ENCODE data around the gene PRSS2.

The PRSS2 gene

GRCh38 chr7:142782922-142783900, 12.4 kb downstream of the PRSS2 start:
- peak; percentile 92 for DNase-seq (ENCODE audit: low read depth, low spot score)
- H3K4me3 ChIP-seq (ENCODE audit: low read length): peak overlapping the region; percentile 46

GRCh38 chr7:142784096-142784495, 13.3 kb downstream of the PRSS2 start:
- DNase-seq (ENCODE audit: low read depth, low spot score): no peak
- no peak overlapping the region for H3K4me3 ChIP-seq (ENCODE audit: low read length)

DNA sequence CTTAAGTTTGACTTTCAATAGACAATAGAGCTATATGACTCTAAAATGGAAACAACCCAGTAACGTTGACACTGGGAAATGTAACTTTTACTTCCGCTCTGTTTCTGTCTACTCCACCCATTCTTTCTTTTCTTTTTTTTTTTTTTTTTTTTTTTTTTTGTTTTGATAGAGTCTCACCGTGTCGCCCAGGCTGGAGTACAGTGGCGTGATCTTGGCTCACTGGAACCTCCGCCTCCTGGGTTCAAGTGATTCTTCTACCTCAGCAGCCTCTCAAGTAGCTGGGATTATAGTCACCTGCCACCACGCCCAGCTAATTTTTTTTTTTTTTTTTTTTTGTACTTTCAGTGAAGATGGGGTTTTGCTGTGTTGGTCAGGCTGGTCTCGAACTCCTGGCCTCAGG, 13.9 kb downstream of the PRSS2 start:
- no peak for DNase-seq (ENCODE audit: low read depth, low spot score)
- H3K4me3 ChIP-seq (ENCODE audit: low read length): no peak overlapping the region

GRCh38 chr7:142785841-142786250, 15.1 kb downstream of the PRSS2 start:
- H3K4me3 ChIP-seq (ENCODE audit: low read length): peak overlapping the region; percentile 45
- peak; percentile 96 for DNase-seq (ENCODE audit: low read depth, low spot score)

GRCh38 chr7:142787034-142787768, 16.4 kb downstream of the PRSS2 start:
- H3K4me3 ChIP-seq (ENCODE audit: low read length): peak overlapping the region; percentile 97
- DNase-seq (ENCODE audit: low read depth, low spot score): no peak

- peak overlapping the region; percentile 97 for H3K4me3 ChIP-seq (ENCODE audit: low read length)
- no peak for DNase-seq (ENCODE audit: low read depth, low spot score)
These were observed 17.0 kb downstream of the PRSS2 start for GRCh38 chr7:142787783-142788182.

DNA sequence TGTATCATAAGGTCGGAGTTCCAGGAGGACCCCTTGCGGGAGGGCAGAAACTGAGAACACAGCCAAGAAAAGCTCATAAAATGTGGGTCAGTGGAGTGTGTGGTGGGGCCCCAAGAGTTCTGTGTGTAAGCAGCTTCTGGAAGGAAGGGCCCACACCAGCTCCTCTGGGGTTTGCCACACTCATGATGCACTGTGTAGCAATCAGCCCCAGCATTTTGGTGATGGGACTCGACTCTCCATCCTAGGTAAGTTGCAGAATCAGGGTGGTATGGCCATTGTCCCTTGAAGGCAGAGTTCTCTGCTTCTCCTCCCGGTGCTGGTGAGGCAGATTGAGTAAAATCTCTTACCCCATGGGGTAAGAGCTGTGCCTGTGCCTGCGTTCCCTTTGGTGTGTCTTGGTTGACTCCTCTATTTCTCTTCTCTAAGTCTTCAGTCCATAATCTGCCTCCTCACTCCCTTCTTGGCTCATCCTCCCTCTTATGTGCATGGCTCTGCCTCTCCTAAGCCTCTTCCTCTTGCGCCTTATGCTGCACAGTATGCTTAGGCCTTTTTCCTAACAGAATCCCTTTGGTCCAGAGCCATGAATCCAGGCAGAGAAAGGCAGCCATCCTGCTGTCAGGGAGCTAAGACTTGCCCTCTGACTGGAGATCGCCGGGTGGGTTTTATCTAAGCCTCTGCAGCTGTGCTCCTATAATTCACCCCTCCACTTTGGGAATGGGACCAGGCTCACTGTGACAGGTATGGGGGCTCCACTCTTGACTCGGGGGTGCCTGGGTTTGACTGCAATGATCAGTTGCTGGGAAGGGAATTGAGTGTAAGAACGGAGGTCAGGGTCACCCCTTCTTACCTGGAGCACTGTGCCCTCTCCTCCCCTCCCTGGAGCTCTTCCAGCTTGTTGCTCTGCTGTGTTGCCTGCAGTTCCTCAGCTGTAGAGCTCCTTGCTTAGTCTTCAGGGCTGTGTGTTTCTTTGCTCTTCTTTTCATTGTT, 17.8 kb downstream of the PRSS2 start:
- peak overlapping the region; percentile 97 for H3K4me3 ChIP-seq (ENCODE audit: low read length)
- no peak for DNase-seq (ENCODE audit: low read depth, low spot score)

DNA sequence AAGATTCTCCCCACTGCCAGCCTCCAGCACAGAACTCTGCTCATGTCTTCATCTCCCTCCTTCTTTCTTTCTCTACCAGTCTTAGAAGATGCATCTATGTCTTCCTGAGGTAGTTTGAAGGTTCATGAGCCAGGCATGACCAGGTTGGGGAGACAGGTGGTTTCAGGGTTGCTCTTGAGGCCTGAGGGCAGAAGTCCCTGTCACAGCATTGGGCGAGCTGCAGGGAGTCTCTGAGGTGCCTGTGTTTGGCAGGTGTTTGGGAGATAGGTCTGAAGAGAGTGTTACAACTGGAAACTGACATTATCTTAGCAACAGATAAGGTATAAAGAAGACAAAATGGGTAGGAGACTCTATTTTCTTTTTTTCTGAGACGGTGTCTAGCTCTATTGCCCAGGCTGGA, 18.7 kb downstream of the PRSS2 start:
- H3K4me3 ChIP-seq (ENCODE audit: low read length): peak overlapping the region; percentile 97
- no peak for DNase-seq (ENCODE audit: low read depth, low spot score)

DNA sequence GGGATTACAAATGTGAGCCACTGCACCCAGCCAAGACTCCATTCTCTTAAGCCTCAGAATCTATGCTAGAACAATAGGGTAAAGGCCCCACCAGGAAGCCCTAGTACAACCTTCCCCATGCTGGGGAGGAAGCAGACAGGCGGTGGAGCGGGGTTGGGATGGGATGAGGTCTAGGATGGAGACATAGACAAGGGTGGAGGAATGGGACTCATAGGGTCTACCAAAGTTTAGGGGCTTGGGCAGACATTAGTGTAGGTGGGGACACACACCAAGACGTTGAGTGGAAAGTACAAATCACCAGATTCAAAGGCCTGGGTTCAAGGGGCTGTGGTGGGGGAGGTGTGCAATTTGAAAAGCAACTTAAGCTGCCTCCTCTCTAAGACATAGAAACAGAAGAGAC, 19.3 kb downstream of the PRSS2 start:
- peak; percentile 60 for DNase-seq (ENCODE audit: low read depth, low spot score)
- H3K4me3 ChIP-seq (ENCODE audit: low read length): peak overlapping the region; percentile 97

DNA sequence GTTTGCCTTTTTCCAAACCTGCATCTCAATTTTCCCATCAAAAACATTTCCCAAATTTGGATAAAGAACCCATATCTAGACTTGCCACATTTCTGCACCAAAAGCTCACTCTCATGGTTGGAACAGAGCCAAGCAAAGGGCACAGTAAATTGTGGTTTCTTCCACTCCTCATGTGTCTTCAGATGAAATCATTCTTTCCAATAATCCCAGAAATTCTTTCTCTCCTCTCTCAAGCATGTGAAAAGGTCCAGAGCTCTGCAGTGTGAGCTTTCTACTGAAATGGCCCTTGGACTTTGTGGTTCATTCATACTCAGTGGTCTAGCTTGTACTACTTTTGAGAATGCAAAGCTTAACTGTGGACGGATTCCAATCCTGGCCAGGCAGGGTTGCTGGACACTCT, 19.8 kb downstream of the PRSS2 start:
- DNase-seq (ENCODE audit: low read depth, low spot score): no peak
- peak overlapping the region; percentile 97 for H3K4me3 ChIP-seq (ENCODE audit: low read length)

- no peak for DNase-seq (ENCODE audit: low read depth, low spot score)
- H3K4me3 ChIP-seq (ENCODE audit: low read length): peak overlapping the region; percentile 97
These were observed 20.7 kb downstream of the PRSS2 start for GRCh38 chr7:142791502-142791901.

DNA sequence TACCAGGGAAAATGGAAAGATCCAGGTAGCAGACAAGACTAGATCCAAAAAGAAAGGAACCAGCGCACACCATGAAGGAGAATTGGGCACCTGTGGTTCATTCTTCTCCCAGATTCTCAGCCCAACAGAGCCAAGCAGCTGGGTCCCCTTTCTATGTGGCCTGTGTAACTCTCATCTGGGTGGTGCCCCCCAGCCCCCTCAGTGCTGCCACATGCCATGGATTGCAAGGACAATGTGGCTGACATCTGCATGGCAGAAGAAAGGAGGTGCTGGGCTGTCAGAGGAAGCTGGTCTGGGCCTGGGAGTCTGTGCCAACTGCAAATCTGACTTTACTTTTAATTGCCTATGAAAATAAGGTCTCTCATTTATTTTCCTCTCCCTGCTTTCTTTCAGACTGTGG, 21.4 kb downstream of the PRSS2 start:
- peak overlapping the region; percentile 20 for H3K4me3 ChIP-seq (ENCODE audit: low read length)
- no peak for DNase-seq (ENCODE audit: low read depth, low spot score)

DNA sequence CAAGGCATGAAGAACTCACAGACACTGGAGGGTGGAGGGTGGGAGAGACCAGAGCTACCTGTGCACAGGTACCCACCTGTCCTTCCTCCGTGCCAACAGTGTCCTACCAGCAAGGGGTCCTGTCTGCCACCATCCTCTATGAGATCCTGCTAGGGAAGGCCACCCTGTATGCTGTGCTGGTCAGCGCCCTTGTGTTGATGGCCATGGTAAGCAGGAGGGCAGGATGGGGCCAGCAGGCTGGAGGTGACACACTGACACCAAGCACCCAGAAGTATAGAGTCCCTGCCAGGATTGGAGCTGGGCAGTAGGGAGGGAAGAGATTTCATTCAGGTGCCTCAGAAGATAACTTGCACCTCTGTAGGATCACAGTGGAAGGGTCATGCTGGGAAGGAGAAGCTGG, 21.8 kb downstream of the PRSS2 start:
- DNase-seq (ENCODE audit: low read depth, low spot score): no peak
- no peak overlapping the region; the same call in 1 of the 2 replicates for H3K4me3 ChIP-seq (ENCODE audit: low read length)

DNA sequence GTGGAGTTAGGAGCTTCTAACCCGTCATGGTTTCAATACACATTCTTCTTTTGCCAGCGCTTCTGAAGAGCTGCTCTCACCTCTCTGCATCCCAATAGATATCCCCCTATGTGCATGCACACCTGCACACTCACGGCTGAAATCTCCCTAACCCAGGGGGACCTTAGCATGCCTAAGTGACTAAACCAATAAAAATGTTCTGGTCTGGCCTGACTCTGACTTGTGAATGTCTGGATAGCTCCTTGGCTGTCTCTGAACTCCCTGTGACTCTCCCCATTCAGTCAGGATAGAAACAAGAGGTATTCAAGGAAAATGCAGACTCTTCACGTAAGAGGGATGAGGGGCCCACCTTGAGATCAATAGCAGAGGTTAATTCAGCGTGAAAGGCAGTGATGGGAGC, 22.4 kb downstream of the PRSS2 start:
- H3K4me3 ChIP-seq (ENCODE audit: low read length): no peak overlapping the region
- no peak for DNase-seq (ENCODE audit: low read depth, low spot score)

- peak overlapping the region; percentile 84 for H3K4me3 ChIP-seq (ENCODE audit: low read length)
- peak; percentile 96 for DNase-seq (ENCODE audit: low read depth, low spot score)
These were observed 24.6 kb downstream of the PRSS2 start for GRCh38 chr7:142795339-142795863.

DNA sequence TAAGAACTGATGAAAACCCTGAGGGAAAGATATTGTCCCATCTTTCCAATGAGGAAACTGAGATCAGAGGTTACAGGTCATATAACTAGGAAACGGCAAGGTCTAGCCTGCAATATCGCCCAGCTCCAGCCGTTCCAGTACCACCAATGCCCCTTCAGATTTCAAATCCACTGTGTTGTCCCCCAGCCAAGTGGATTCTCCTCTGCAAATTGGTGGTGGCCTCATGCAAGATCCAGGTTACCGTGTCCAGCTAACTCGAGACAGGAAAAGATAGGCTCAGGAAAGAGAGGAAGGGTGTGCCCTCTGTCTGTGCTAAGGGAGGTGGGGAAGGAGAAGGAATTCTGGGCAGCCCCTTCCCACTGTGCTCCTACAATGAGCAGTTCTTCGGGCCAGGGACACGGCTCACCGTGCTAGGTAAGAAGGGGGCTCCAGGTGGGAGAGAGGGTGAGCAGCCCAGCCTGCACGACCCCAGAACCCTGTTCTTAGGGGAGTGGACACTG, 25.3 kb downstream of the PRSS2 start:
- DNase-seq (ENCODE audit: low read depth, low spot score): peak; percentile 51
- H3K4me3 ChIP-seq (ENCODE audit: low read length): peak overlapping the region; percentile 84

- DNase-seq (ENCODE audit: low read depth, low spot score): no peak
- H3K4me3 ChIP-seq (ENCODE audit: low read length): peak overlapping the region; percentile 84
These were observed 26.0 kb downstream of the PRSS2 start for GRCh38 chr7:142796501-142797390.

Data from Jurkat, Clone E6-1 (cell line).